Glutamatergic neuron (in vitro differentiated cells): ENCODE results near the gene SPECC1. TPM values are rescaled to one million over a fixed set of nuclear protein-coding genes. Genes with fewer than 3 reads are reported as not detected.

Experiments
- DNase-seq: peaks from one replicate; pipeline ENCODE4 v3.0.0; 2022
- H3K27ac Mint-ChIP-seq: one replicate; pipeline ENCODE4 v1.8.0; 2020; ENCODE audit warnings: mild to moderate bottlenecking, mixed read lengths, inconsistent platforms; ENCODE audit not compliant: unreplicated experiment
- H3K27me3 Mint-ChIP-seq: one replicate; pipeline ENCODE4 v1.8.0; 2020; ENCODE audit warnings: mild to moderate bottlenecking, moderate library complexity, mixed read lengths, inconsistent platforms; ENCODE audit not compliant: unreplicated experiment
- H3K36me3 Mint-ChIP-seq: one replicate; pipeline ENCODE4 v1.8.0; 2020; ENCODE audit warnings: mild to moderate bottlenecking, mixed read lengths, inconsistent platforms; ENCODE audit not compliant: unreplicated experiment
- H3K4me1 Mint-ChIP-seq: one replicate; pipeline ENCODE4 v1.8.0; 2020; ENCODE audit warnings: mild to moderate bottlenecking, low read depth, mixed read lengths, inconsistent platforms; ENCODE audit not compliant: unreplicated experiment
- H3K4me3 Mint-ChIP-seq: one replicate; pipeline ENCODE4 v1.8.0; 2020; ENCODE audit warnings: mild to moderate bottlenecking, mixed read lengths, inconsistent platforms; ENCODE audit not compliant: unreplicated experiment
- H3K9me3 Mint-ChIP-seq: one replicate; pipeline ENCODE4 v1.8.0; 2020; ENCODE audit warnings: mild to moderate bottlenecking, moderate library complexity, mixed read lengths, inconsistent platforms; ENCODE audit not compliant: unreplicated experiment
- CTCF ChIP-seq: fragments of 200-600 bp; sonication (generic); IDR thresholded peaks from one replicate; pipeline ENCODE4 v1.5.0; 2021; ENCODE audit not compliant: partially characterized antibody, unreplicated experiment
- total RNA-seq: library from RNA; stranded (reverse); fragmentation: NEBNext Ultra II Directional; extraction: Animal tissue kit (Norgen Biotek cat#: 25700); gene quantifications from one replicate; pipeline ENCODE4 v1.2.1, GENCODE V29; 2021; ENCODE audit not compliant: unreplicated experiment

The SPECC1 gene
- total RNA-seq, 1 donor from 2014 or later: 60.6 TPM

GRCh38 chr17:20149251-20149650 is 140.1 kb downstream of the SPECC1 start:
- Mint-ChIP-seq H3K4me1 (no peaks in the 10 kb centered on the region), H3K36me3 (peaks cover 6% of the 10 kb centered on the region), H3K27ac (no peak overlapping the region), H3K9me3 (no peaks in the 10 kb centered on the region), H3K4me3 (no peak overlapping the region), H3K27me3 (peaks cover 2% of the 10 kb centered on the region)
- no peak for TF ChIP-seq CTCF
- DNase-seq: no peak

- no peak for TF ChIP-seq CTCF
- no peak overlapping the region for H3K4me3 Mint-ChIP-seq
- peaks cover 1% of the 10 kb centered on the region for H3K4me1 Mint-ChIP-seq
- H3K27ac Mint-ChIP-seq: no peak overlapping the region
- DNase-seq: no peak
- no peaks in the 10 kb centered on the region for H3K9me3 Mint-ChIP-seq
- peaks cover 2% of the 10 kb centered on the region for H3K36me3 Mint-ChIP-seq
- no peaks in the 10 kb centered on the region for H3K27me3 Mint-ChIP-seq
Observed at GRCh38 chr17:20151174-20151573, 142.0 kb downstream of the SPECC1 start.

GRCh38 chr17:20153231-20153630 is 144.1 kb downstream of the SPECC1 start:
- TF ChIP-seq CTCF: no peak
- Mint-ChIP-seq H3K9me3 (peaks cover 3% of the 10 kb centered on the region), H3K27me3 (peaks cover 3% of the 10 kb centered on the region), H3K4me1 (peaks cover 1% of the 10 kb centered on the region), H3K36me3 (no peaks in the 10 kb centered on the region), H3K4me3 (no peak overlapping the region), H3K27ac (no peak overlapping the region)
- no peak for DNase-seq

- no peak for TF ChIP-seq CTCF
- no peaks in the 10 kb centered on the region for H3K36me3 Mint-ChIP-seq
- peaks cover 1% of the 10 kb centered on the region for H3K4me1 Mint-ChIP-seq
- no peak for DNase-seq
- no peak overlapping the region for H3K4me3 Mint-ChIP-seq
- H3K27me3 Mint-ChIP-seq: peaks cover 3% of the 10 kb centered on the region
- no peak overlapping the region for H3K27ac Mint-ChIP-seq
- H3K9me3 Mint-ChIP-seq: peaks cover 3% of the 10 kb centered on the region
Observed at GRCh38 chr17:20154286-20155000, 145.3 kb downstream of the SPECC1 start.

- Mint-ChIP-seq H3K27ac (no peak overlapping the region), H3K9me3 (peaks cover 3% of the 10 kb centered on the region), H3K4me3 (no peak overlapping the region), H3K27me3 (peaks cover 3% of the 10 kb centered on the region), H3K4me1 (peaks cover 1% of the 10 kb centered on the region), H3K36me3 (no peaks in the 10 kb centered on the region)
- TF ChIP-seq CTCF: no peak
- DNase-seq: peak; percentile 99
Observed at GRCh38 chr17:20155258-20156195, 146.4 kb downstream of the SPECC1 start.
